GM12891 (cell line): ENCODE results near the gene NCBP1.

ENCODE experiments used
- POLR2A ChIP-seq: IDR thresholded peaks from 2 replicates; pipeline ENCODE4 v1.6.1; 2011; ENCODE audit warnings: low read depth, low read length, control low read depth
- POLR2AphosphoS5 ChIP-seq: IDR thresholded peaks from 2 replicates; pipeline ENCODE4 v1.6.1; 2011; ENCODE audit warnings: low read depth, low read length, control low read depth
- SPI1 ChIP-seq: IDR thresholded peaks from 2 replicates; pipeline ENCODE4 v1.6.1; 2011; ENCODE audit warnings: low read depth, low read length, control low read depth

DNA sequence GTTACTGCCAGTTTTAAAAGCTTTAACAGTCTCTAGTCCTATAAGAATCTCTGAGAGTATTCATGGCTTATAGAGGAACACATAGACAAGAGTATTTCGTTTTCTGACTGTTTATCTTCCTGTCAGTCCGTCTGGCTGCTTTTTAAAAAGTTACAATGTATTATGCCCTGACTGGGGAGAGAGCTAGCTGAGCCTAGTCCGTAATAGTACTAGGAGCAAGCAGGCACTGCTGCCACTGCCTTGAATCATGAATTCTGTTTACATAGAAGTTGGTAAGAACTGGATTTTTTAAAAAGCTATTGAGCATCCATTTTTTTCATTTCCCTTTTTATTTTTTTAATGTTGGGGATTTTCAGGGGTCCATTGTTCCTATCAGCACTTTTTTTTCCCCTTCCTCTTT, 37.0 kb downstream of the NCBP1 start:
- TF ChIP-seq POLR2A (no peak), SPI1 (no peak), POLR2AphosphoS5 (no peak)
